Stimulated activated CD8-positive, alpha-beta memory T cell treated with anti-CD3 and anti-CD28 coated beads, Interleukin-4, amount 100 ng/mL, for 4 hours (primary cell): ENCODE measurements around the gene PIK3CB.
"Not testable (repeated sequence)": the region's sequence is repeated elsewhere in the genome, so short reads cannot be mapped to it uniquely, and the experiment has no call there.

Experiments
- DNase-seq, 2 donors: peaks; one replicate each; pipeline ENCODE4 v3.0.0-alpha.2; 2020; ENCODE audit warnings: low read depth in 2 of 2, low spot score in 1 of 2

The PIK3CB gene

DNA sequence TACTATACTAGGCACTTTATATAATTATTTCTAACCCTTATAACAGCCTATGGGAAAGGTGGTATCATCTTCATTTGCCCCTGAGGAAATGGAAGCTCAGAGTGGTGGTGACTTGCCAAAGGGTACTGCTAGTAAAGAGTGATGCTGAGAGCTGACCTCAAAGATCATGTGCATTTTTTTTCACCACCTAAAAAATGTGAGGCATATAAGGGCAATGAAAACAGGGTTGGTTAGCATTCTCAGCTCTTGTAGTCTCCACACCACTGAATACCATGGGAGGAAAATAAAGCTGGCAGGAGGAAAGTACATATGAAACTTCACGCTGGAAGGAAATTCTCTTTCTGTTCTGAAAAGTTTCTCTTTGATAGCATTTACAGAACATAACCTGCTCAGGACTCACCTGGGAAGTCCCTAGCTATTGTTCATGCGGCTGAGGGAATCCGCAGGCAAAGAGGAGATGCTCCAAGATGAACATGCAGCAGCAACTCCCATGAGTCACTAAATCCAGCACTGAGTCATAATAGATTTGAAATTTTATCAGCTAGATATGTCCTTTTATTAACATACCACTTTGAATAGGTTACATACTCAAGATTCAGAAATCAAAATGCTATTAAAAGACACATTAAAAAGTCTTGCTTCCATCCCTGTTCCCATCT lies 208.9 kb downstream of the PIK3CB start:
- DNase-seq, result no peak

DNA sequence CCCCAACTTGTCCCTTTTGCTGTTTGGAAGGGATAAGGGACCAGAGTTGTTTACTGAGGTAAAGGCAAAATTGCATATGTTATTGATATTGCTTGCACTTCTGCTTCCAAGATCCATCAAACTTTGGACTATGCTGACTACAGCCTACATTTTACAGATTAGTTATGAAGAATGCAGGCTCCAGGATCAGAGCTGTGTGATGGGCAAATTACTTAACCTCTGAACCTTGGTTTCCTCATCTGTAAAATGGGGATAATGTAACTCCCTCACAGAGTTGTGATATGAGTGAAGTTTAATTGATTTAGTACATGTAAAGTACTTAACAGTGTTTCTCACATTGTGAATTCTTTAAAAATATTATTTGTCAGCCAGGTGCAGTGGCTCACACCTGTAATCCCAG lies 210.2 kb downstream of the PIK3CB start:
- DNase-seq, result no peak

- no peak for DNase-seq
These were observed 214.3 kb downstream of the PIK3CB start for GRCh38 chr3:138620431-138620830.

GRCh38 chr3:138615462-138615861 lies 219.3 kb downstream of the PIK3CB start:
- no peak for DNase-seq

DNA sequence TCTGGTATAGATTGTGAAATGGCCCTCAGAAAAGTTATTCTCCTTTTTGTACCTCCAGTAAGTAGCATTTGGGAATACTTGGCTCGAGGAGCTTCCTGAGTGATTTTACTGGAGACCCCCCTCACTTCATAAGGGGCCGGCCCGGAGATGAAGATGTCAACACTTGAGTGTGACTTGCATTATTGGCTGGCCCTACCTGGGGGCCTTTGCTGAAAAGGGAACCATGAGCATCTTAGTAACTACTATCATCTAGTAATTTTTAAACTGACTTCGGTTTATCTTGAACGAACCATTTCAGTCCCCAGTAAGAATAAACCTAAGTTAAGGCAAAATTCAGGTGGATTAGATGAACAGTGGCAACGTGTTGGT lies 224.8 kb downstream of the PIK3CB start:
- no peak for DNase-seq

DNA sequence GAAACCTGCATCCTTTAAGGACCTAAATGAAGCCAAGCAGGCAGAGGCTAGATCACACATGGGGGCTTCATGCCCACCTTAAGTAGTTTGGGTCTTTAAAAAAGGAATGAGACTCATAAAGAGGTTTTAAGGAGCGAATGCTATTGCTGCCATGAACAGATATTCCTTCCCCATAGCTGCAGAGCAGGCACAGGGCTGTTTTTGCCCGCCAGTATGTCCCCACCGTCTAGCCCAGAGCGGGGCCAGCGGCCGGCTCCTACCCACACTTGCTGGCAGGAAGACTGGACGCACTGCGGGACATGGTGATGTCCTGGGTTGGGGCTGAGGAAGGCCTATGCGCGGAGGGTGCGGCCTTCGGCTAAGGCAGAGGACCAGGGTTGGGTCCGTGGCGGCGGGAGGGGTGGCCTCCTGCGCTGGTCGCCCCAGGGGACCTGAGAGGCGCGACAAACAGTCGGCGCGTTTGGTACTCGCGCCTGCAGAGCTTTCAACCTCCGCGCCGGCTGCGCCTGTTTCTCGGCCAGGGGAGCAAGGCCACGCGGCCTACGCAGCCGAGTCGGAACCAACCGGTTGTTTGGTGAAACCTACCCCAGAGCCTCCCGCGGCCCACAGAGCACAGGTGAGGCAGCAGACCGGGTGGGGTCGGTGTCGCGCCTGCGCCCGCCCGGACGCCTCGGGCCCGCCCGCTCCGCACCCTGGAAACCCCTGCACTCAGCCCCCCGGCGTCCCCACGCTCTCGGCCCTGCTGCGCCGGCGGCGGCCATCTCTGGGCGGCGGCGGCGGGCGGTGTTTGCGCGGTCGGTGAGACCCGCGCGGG lies 226.2 kb downstream of the PIK3CB start, which contains the start of gene FAIM:
Gene FAIM (plus strand): TSS at position 450 of the 814 bp plus-strand sequence. CDS start 10,956 bp downstream, outside the sequence.
- peak; percentile 33 to 36 for DNase-seq

GRCh38 chr3:138604106-138604595 lies 230.6 kb downstream of the PIK3CB start:
- DNase-seq, result not testable (repeated sequence)
